NCI-H82 (cell line): Measurements from ENCODE around the gene LYAR.

Experiments
- DNase-seq: peaks from one replicate; lab custom pipeline; 2025; lab: John Stamatoyannopoulos, UW

LYAR gene

DNA sequence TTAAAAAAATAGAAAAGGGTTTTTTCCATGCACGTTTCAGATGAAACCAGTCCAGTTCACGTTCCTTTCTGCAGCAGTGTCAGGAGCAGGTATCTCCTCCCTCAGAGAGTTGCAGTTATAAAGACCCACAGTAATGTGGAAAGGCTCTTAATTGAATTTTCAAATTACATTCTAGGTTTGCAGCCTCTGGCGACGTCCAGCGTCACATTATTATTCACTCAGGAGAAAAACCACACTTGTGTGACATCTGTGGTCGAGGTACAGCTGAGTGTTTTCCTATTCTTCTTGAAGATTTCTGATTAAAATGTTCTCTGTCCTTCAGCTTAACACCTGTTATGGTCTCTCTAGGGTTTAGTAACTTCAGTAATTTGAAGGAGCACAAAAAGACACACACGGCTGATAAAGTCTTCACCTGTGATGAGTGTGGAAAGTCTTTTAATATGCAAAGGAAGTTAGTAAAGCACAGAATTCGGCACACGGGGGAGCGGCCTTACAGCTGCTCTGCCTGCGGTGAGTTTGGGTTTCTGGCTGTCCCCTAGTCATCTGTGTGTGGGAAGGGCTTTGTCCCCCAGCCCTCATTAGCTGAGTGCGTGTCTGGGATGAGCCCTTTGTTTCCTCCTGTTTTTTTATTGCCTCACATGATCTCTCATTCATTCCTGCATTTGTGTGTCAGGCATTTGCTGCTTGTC is 25.7 kb upstream of the LYAR start:
- DNase-seq: no peak

DNA sequence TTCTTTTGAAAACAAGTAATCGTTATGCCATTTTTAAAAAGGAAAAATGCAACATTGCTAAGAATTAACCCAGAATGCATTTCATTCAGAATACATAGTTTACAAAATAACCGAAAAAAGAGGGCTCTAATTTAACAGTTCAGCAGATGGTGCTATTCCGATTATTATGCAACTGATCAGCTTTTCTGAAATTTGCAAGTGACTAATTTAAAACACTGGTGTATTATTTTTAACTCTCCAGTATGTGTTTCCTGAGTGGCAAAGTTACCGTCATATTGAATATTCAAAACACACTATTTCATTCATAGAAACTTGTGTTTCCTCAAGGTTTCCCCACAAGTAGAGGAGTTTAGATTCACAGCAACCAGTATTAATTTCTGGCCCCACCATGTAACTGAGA is 21.2 kb upstream of the LYAR start:
- no peak for DNase-seq

DNA sequence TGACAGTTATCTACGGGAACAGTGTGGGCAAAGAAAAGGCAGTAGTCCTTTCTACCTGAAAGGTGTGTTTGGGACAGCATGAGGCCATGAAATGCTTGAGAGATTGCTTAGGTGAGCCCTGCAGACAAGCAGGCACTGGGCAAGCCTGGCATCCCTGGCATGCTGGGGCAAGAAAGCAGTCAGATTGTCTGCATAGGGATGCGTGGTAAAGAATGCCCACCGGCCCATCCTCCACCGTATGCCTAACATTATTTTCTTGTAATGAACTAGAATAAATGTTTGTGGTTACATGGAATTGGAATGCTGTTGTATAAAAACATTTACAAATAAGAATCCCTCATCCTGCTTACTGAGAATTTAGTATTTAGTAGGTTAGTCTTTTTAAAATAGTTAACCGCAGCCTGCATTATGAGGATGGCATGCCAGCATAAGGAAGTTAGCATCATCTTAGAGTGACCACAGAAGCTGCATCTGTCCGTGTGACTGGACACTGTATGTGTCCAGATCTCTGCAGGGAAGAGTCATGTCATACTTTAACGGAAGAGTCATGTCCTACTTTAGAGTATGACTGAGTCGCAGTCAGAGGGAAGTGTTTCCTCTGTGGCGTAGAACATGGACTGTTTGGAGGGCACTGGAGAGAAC is 19.0 kb upstream of the LYAR start:
- DNase-seq: no peak

DNA sequence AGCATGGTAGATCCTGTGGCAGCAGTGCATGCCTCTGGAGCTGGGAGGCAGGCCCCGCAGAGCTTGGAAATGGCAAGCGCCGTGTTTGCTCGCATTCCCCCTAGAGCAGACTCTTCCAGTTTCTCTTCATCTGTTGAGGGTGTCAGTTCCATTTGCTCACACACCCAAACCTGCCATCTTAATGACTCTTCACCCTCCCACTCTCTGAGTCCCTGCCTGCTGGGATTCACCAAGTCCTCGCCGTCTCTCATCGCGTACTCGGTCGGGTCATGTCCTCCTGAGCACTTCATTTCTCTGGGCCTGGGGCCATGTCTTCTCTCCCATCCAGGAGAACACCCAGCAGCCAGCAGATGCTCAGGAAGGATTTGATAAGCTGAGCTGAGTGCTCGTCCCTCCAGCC is 17.0 kb upstream of the LYAR start:
- no peak for DNase-seq

DNA sequence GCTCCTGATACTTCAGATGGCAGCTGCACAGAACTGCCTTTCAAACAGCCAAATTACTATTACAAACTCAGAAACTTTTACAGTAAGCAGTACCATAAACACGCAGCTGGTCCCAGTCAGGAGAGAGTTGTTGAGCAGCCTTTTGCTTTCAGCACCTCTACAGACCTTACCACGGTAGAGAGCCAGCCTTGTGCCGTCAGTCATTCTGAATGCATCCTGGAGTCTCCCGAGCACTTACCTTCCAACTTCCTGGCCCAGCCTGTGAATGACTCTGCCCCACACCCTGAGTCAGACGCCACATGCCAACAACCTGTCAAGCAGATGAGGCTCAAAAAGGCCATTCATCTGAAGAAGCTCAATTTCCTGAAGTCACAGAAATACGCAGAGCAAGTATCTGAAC is 12.5 kb upstream of the LYAR start:
- no peak for DNase-seq

DNA sequence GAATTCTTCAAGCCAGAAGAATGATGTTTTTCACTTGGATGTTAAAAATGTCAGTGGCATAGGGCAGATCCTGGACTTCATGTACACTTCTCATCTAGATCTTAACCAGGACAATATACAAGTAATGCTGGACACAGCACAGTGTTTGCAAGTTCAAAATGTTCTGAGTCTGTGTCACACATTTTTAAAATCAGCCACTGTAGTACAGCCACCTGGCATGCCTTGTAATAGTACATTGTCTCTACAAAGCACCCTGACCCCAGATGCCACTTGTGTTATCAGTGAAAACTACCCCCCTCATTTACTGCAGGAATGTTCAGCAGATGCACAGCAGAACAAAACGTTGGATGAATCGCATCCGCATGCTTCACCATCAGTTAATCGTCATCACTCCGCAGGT is 12.0 kb upstream of the LYAR start:
- DNase-seq: no peak

DNA sequence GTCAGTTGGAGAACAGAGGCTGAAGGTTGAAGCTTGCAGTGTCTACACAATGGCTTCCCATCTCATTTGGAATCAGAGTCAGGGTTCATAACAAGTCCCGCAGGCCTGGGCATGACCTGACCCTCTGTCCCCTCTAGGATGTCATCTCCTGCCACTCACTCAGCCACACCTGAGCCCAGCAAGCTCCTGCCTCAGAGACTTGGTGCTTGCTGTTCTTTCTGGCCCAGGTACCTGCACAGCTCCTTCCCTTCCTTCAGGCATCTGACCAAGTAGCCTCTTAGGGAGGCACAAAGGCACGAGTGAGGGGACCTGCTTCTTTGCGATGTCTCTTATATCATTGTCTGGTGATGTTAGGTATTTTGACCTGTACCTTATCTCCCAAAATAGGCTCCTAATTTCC is 9.1 kb upstream of the LYAR start:
- DNase-seq: no peak

DNA sequence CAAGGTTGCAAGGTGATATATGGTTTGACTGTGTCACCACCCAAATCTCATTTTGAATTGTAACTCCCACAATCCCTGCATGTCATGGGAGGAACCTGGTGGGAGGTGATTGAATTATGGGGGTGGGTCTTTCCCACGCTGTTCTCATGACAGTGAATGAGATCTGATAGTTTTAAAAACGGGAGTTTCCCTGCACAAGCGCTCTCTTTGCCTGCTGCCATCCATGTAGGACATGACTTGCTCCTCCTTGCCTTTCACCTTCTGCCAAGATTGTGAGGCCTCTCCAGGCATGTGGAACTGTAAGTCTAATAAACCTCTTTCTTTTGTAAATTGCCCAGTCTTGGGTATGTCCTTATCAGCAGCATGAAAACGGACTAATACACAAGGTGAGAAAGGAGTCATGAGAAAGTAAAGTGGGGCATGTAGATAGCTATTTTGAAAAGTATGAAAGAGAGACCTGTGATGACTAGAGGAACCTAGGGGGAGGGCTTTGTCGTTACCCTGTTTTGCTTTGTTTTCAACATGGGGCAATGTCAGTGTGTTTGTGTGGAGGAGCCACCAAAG is 6.4 kb upstream of the LYAR start:
- no peak for DNase-seq

DNA sequence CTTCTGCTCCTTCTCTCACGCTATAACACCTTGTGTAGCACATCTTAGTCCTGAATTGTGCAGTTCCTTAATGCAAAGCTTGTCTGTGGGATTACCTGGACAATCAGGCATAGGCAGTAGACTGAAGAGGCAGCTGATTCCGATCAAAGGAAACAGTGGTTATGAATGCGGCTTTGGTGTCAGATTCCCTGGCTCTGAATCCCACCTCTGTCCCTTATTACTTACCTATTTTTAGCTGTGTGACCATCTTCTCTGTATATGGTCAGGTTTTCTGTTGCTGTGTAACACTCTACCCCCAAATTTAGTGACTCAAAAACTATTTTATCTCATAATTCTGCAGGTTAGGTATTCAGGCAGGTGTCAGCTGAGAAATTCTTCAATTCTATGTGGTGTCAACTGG is 3.3 kb upstream of the LYAR start:
- DNase-seq: no peak

DNA sequence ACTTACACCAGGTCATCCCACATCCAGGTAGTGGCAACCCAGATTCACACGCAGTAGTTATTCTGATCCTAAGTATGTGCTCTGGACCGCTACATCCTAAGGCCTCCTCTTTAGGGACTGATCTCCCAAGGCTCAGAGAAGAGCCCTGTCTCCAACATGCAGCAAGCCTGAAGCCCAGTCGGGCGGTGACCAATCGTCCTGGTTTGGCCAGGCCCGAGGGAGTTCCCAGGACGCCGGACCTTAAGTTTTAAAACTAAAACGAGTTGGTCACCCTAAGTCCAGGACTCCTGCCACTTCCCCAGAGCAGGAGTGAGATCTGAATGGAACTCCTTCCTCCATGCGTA is 385 bp downstream of the LYAR start:
- no peak for DNase-seq

DNA sequence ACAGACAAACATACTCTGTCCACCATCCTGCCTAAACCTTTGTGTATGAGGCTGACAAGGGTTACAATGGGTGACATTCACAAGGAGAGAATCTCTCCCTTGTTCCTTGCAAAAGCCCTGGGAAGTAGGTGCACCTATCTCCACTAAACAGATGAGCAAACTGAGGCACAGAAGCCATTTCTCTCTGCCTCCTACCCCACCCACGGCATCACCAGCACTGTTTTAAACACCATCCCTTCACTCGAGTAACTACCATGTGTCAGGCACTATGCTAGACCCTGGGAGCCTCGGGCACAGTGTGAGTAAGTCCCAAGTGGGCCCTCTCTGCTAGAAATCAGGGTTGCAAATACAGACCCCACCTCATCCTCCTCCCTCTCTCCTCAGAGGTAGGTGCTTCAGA is 899 bp downstream of the LYAR start:
- no peak for DNase-seq

DNA sequence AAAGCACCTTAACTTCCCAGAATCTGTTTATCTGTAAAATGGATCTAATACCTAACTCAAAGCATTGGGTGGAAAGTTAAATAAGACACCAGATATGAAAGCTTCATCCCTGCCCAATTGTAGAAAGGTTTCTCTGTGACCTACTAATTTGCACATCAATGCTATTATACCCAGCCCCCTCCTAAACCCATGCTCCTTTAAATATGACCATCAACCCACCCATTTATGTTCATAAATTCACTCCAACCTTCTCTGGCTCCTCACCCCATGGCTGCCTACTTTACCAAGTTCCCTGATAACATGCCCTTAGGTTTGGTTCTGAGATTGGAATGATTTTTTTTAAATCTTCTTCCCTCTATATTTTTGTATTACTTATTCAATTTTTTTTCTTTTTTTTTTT is 1.9 kb downstream of the LYAR start:
- DNase-seq: no peak

DNA sequence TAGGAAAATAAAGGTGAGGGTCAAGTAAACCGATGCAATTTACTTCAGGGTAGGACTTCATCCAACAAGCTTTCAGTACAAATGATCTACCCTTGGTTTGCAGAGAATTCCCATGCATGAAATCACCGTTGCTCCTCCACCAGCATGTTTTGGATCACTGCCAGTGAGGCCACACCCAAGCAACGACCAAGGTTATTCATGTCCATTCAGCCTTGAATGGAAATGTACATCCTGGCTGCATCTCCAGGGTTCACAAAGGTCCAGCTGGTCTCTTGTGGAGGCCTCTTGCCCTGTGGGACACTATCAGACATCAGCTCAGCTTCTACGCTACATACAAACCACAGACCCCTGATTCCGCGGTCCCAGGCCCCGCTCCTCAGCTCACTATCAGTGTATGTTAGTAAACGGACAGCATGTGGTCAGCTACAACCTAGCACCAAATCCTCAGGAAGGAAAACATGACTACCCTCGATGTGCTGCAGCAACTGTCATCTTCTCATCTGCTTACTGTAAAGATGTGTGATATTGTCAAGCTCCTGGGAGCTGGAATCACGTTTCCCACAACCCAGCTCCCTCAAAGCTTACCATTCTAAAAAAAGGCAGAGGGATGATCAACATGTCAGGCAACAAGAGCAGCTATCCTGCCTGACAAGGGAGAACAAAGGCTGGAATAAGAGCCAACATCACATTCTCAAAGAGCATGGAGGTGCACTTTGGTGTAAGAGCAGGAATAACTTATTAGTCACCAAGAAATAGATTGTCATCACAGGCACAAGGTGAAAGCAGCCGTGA is 4.9 kb downstream of the LYAR start:
- no peak for DNase-seq

DNA sequence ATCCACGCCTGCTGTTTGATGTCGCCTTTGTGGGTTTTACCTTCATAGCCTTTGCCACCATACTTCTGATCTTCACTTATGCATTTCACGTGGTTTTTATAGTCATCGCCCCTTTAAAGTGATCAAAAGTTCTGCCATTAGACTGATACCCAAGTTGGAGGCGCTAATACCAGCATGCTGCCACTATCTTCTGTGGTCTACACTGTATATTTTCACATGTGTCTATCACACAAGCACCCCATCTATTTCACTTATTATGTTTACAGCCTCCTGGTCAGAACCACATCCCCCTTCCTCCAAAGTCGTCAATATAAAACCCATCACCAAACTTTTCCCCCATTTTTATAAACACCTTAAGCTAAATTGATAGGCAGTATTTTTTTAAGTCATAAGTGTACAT is 8.2 kb downstream of the LYAR start:
- no peak for DNase-seq

DNA sequence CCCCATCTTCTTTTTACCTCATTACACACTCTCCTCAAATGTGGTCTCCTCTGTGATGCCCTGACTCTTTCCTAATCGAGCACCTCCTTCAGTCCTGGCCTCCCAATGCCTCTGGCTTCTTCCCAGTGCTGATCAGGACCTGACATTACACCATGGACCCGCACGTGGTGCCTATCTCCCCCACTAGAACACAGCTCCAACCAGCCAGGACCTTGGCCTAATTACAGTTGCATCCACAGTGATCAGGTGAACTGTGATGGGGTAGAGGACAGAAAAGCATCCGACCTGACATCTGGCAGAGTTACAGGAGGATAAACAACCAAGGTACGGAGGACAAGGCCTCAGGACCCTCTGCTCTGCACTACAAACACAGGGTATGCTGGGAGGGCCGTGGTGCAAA is 12.4 kb downstream of the LYAR start:
- no peak for DNase-seq

DNA sequence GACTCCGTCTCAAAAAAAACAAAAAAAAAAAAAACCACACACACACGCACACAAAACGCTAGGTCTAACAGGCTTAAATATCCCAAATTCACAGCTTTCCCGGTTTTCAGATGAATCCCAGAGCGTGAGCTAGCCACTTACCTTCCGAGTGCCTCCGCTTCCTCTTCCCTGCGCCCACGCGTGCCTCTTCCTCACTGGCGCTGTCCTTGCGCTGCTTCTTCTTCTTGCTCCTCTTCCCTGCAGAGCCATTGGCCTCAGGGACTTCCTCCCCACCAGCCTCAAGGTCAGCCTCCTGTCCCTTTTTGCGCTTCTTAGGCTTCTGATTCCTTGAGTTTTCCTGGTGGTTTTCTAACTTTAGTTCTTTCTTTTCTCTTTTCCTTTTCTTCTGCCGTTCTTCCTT is 15.7 kb downstream of the LYAR start:
- DNase-seq: no peak

DNA sequence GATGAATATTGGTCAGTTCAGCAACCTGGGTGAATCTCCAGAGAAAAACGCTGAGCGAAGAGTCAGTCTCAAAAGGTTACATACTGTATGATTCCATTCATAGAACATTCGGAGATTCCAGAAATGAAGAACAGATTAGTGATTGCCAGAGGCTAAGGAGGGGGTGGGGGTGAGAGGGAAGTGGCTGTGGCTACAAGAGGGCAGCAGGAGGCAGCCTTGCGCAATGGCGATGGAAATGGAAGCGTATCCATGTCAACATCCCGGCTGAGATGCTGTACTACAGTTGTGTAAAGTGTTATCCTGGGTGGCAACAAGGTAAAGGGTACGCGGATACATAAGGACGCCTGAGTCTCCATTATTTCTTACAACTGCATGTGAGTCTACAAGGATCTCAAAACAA is 18.0 kb downstream of the LYAR start:
- peak; percentile 13 for DNase-seq

DNA sequence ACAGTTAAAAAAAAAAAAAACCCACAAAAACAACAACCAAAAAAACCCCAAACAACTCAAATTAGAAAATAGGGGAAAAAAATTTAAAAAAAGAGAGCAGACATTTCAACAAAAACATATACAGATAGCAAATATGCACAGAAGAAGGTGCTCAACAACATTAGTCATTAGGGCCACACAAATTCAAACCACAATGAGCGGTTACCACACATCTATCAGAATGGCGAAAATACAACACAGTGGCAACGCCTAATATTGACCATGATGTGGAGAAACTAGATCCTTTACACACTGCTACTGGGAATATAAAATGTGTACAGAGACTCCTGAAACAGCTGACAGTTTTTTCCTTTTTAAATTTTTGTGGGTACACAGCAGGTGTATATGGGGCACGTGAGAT is 19.4 kb downstream of the LYAR start:
- DNase-seq: no peak

DNA sequence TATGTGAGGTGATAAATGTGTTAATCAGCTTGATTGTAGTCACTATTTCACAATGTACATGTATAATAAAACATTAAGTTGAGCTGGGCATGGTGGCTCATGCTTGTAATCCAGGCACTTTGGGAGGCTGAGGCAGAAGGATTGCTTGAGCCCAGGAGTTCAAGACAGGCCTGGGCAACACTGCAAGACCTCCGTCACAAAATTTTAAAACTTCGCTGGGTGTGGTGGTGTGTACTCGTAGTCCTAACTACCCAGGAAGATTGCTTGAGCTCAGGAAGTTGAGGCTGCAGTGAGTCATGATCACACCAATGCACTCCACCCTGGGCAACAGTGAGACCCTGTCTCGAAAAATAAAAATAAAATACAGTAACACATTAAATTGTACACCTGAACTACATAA is 20.1 kb downstream of the LYAR start:
- DNase-seq: no peak

DNA sequence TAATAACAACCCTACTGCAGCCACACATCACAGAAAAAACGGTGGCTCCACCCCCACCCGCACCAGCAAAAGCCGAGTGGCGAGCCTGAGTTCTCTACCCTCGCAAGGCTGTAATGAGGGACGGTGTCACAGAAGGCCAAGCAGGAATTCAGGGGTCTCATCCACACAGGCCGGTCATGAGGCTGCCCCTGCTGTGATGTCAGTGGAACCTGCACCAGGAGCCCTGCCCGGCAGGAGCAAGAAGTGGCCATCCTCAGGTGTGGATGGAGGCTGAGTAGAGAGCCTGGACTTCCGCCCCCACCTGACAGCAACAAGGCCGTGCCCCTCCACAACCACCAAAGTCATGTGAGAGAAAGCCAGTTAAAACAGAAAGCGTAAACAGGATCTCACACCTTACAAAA is 20.6 kb downstream of the LYAR start:
- no peak for DNase-seq

DNA sequence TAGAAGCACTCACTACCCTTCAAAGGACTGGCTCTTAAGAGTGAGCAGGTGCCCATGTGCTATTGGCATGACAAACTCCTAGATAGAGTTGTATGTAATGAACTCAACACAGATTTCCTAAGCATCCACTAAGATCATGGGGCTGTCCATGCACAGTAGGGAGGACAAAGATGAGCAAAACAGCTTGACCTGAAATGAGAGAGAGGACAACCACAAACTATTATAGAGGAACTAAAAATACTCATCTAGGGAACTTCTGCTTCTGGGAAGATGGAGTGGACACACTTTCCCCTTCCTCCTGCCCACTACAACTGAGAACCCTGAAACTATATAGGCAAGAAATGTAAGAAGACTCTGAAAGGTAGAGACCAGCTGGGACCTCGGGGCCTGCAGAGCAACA is 21.2 kb downstream of the LYAR start:
- DNase-seq: no peak

DNA sequence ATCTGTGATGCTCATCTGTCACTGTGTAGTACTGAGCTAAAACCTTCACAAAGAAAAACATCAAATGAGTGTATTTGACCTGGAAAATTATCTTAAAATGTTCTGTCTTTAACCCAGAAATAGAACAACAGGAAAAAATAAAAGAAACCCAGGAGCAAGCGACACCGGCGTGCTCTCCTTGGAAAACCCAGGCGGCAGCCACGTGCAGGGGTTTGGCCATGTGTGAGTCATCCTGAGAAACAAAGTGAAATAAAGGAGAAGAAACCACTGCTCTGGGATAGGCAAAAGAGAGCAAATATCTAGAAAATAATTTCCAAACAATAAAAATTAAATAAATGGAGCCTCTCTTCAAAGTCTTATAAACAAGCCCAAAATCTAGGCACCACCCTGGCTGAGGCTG is 22.0 kb downstream of the LYAR start:
- no peak for DNase-seq

DNA sequence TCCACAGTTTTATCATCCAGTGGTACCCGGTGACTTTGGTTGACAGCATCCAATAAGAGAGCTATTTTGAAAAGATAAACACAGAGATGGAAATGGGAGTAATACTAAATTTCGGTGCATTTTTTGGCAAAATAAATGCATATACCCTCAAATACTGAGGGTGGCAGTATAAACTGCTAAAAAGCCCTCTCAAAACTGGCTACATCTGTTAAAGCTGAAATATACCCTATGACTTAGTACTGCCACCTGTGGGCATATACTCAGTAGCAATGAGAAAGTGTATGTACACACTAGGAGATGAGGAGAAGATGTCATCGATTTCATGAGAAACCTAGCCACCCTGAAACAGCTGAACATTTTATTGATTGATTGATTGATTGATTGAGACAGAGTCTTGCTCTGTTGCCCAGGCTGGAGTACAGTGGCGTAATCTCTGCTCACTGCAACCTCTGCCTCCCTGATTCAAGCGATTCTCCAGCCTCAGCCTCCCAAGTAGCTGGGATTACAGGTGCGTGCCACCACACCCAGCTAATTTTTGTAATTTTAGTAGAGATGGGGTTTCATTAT is 29.7 kb downstream of the LYAR start:
- DNase-seq: peak; percentile 7
